GM21423 (cell line): ENCODE results near the gene SUN2.

Experiments
- ATAC-seq: cut with Tn5 transposase; IDR thresholded peaks from one replicate; pipeline ENCODE4 v1.9.1; 2021; ENCODE audit warnings: mild to moderate bottlenecking, moderate library complexity; ENCODE audit not compliant: unreplicated experiment

Gene SUN2

GRCh38 chr22:38777087-38777671 lies 21.4 kb upstream of the SUN2 start:
- ATAC-seq: no peak

- ATAC-seq: no peak
Observed at GRCh38 chr22:38776086-38776485, 20.3 kb upstream of the SUN2 start.

- ATAC-seq: no peak
Observed at GRCh38 chr22:38775656-38776055, 19.9 kb upstream of the SUN2 start.

GRCh38 chr22:38774496-38775166 lies 18.8 kb upstream of the SUN2 start:
- no peak for ATAC-seq

- ATAC-seq: no peak
Observed at GRCh38 chr22:38773363-38773946, 17.7 kb upstream of the SUN2 start.

GRCh38 chr22:38772623-38772873 lies 16.8 kb upstream of the SUN2 start:
- no peak for ATAC-seq

- ATAC-seq: no peak
Observed at GRCh38 chr22:38770257-38770949, 14.6 kb upstream of the SUN2 start.

GRCh38 chr22:38768036-38768435 lies 12.2 kb upstream of the SUN2 start:
- ATAC-seq: no peak

- no peak for ATAC-seq
Observed at GRCh38 chr22:38767313-38767712, 11.5 kb upstream of the SUN2 start.

GRCh38 chr22:38766076-38766777 lies 10.4 kb upstream of the SUN2 start:
- no peak for ATAC-seq

GRCh38 chr22:38762551-38762983 lies 6.8 kb upstream of the SUN2 start:
- no peak for ATAC-seq

GRCh38 chr22:38761202-38762162 lies 5.7 kb upstream of the SUN2 start:
- ATAC-seq: no peak

GRCh38 chr22:38760477-38761201 lies 4.8 kb upstream of the SUN2 start:
- no peak for ATAC-seq

- ATAC-seq: no peak
Observed at GRCh38 chr22:38759005-38759404, 3.2 kb upstream of the SUN2 start.

- no peak for ATAC-seq
Observed at GRCh38 chr22:38758276-38758945, 2.6 kb upstream of the SUN2 start.

- ATAC-seq: no peak
Observed at GRCh38 chr22:38757464-38757757, 1.6 kb upstream of the SUN2 start.

- no peak for ATAC-seq
Observed at GRCh38 chr22:38756711-38757463, 1.1 kb upstream of the SUN2 start.

- ATAC-seq: peak; percentile 30
Observed at GRCh38 chr22:38755155-38755910, 465 bp downstream of the SUN2 start.
